NCI-H1105 (cell line): Measurements from ENCODE around the gene OR9A2.

Experiments
- DNase-seq: peaks from one replicate; lab custom pipeline; 2025; lab: John Stamatoyannopoulos, UW

Gene OR9A2, protein sequence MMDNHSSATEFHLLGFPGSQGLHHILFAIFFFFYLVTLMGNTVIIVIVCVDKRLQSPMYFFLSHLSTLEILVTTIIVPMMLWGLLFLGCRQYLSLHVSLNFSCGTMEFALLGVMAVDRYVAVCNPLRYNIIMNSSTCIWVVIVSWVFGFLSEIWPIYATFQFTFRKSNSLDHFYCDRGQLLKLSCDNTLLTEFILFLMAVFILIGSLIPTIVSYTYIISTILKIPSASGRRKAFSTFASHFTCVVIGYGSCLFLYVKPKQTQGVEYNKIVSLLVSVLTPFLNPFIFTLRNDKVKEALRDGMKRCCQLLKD

DNA sequence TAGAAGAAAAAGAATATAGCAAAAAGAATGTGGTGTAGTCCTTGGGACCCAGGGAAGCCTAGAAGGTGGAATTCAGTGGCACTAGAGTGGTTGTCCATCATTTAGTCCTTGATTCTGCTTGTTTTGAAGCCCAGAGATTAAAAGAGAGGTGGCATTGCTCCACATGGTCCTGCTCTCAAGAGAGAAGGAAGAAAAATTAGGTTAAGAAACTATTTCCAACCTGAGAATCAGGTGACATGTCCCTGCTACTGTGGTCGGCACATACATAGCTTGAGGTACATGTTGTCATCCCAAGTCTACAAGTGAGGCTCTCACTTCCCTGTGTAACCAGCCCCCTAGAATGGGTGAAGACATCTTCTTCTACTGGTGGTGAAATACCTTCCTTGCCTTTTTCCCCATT lies at the start of gene OR9A2:
Gene OR9A2 (minus strand): TSS at position 101 of the 400 bp plus-strand sequence. CDS start 0 bp downstream, at position 101.
- no peak for DNase-seq

GRCh38 chr7:143074141-143074540 lies 47.2 kb upstream of the OR9A2 start:
- no peak for DNase-seq

DNA sequence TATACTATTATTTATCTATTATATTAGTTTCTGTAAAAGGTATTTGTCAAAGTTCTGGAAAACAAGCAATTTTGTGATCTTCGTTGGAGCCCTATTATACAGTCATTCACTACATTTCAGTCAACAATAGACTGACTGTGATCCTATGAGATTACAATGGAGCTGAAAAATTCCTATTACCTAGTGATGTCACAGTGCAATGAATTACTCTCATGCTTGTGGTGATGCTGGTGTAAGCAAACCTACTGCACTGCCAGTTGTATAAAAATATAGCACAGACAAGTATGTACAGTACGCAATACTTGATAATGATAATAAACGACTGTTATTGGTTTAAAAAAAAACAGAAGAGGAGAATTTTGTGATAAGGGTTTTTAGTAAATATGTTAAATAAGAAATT lies 46.6 kb upstream of the OR9A2 start:
- DNase-seq: no peak

- DNase-seq: no peak
Observed at GRCh38 chr7:143069912-143070500, 43.1 kb upstream of the OR9A2 start.

DNA sequence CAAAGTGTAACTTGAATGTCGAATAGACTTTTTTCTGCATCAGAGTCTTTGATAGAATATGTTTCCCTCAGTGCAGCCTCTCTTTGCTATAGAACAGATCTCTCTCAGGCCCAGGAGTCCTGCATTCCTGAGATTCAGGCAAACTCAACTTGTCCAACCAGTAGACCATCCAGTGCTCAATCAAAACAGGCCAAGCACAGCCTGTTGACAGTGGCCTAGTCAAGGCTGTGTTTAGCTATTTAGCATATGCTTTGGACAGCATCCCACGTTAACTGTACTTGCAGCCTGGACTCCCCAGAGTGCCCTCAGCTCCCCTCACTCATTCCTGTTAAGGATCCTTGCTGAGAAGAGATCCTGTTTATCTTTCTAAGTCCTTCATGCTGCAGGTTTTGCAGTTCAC lies 41.5 kb upstream of the OR9A2 start:
- DNase-seq: no peak

DNA sequence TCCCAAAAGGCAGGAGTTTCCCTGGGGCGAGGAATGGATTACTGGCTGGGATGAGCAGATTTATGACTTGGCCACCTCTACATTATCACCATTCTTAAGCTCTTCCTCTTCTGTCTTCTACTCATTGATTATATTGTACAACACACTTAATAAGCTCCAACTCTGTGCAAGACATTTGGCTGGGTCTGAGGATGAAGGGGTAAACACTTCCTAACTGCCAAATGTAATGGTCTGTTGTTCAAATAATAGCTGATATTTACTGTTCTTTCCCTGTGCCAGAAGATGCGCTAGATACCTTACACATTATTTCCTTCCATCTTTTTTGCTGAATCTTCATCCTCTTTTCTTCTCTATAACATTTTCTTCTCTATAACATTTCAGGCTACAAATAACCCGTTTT lies 36.8 kb upstream of the OR9A2 start:
- DNase-seq: no peak

DNA sequence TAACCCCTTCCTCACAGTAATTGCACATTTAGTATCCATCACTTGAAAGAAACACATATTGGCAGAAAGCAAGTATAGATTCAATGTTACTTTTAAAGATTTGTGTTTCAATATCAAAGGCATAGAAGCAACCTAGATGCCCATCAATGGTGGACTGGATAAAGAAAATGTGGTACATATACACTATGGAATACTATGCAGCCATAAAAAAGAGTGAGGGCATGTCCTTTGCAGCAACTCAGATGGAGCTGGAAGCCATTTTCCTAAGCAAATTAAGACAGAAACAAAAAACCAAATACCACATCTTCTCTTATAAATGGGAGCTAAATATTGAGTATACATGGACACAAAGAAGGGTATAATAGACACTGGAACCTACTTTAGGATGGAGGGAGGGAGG lies 28.8 kb upstream of the OR9A2 start:
- no peak for DNase-seq

DNA sequence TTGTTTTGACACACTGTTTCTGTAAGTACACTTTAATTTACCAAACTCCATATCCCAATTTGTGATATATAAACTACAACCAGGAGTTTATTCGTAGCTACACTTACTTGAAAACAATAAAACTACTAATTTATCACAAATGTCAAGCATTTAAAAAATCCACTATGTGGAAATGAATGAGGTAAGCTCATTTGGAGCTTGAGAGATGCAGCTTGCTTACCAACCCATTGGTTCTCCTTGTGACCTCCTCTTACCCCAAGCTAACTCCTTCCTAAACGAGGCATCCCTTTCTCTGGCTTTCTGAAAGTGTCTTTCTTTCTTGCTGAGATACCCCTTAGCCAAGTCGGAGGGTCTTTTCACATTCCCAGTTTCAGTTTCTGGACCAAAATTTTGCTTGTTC lies 27.7 kb upstream of the OR9A2 start:
- no peak for DNase-seq

- no peak for DNase-seq
Observed at GRCh38 chr7:143052041-143052440, 25.1 kb upstream of the OR9A2 start, which contains the start of gene OR6V1. Gene OR6V1, plus strand, starts transcription at chr7:143052341. Its CDS starts 0 bp downstream, at chr7:143052341.

DNA sequence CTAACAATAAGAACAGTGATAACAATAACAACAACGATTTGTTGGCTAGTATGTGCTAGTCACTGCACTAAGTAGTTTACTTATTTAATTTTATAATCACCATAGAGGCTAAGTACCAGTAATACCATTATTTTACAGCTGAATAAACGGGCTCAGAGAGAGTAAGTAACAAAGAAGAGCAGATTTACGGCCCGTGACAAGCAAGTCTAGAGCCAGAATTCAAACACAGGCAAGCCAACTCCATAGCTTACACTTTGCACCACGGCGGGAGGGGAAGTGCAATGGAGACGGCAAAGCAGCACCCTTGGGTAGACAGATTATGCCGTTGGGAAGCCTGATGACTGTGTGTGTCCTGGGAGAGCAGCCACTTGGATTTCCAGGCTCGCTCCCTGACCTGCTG lies 24.0 kb upstream of the OR9A2 start:
- DNase-seq: no peak

DNA sequence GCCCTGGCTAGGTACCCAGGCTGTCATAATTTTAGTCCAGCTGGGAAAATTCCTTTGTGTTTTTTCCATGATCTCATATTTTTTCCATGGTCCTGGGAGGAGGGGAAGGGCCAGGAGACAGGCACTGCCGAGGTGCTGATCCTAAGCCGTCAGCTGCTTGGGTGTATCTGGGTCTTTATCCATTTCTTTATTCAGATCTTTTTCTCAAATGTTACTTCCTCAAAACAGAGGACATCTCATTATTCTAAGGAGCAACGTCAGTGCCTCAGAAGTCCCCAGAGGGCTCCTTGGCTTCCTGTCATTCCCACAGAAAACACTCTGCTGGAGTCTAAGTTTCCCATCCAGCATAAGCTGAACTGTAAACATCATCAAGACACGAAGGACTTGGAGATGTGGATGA lies 22.4 kb upstream of the OR9A2 start:
- DNase-seq: no peak

DNA sequence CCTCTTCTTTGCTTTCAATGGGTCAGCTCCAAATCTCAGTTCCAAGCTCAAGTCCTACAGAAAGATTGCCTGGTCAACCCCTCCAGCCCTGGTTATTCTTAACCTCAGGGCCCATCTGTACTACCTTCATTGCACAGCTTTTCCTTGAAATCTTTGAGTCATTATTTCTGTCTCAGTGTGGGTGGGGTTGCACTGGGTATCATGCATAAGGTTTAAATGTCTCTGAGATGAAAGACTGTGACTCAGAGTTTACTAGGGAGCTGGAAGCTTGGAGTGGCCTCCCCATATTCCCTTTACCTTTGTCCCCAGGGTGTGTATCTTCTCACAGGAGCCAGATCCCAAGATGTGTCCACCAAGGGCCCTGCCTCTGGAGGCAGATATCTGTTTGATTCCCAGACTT lies 21.9 kb upstream of the OR9A2 start:
- no peak for DNase-seq

DNA sequence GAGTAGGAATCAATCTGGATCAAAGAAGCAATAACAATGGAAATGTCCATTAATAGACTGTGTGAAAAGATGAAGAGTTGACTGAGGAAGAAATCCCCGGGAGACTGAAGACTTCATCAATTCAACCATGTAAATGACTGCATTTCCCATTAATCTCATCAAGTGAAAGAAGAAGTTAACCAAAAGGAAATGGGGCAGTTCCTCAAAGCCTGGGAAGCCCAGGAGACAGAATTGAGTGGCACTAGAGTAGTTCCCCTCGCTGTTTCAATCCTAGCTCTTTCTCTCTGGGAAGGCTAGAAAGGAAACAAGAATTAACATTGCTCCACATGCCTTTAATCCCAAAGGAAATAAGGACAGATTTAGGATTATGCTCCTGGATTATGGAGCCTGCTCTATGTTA lies 20.4 kb upstream of the OR9A2 start:
- no peak for DNase-seq

- DNase-seq: peak; percentile 10
Observed at GRCh38 chr7:143046426-143046851, 19.5 kb upstream of the OR9A2 start.

DNA sequence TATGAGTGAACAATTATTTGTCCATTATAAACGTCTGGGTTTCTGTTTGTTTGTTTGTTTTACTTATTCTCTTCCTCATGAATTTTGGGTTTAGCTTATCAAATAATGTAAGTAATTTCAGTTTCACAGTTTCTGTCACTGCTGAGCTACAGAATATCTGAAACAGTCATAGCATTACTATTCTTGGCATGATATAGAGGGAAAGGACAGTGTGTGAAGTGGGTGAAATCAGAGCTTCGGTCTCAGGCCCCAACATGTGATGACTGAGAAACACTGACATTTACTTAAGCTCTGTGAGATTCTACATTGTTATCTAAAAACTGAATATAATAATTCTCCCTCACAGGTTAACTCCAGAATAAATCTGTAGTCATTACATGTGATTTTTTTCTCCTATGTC lies 16.5 kb upstream of the OR9A2 start:
- DNase-seq: no peak

GRCh38 chr7:143042790-143043271 lies 15.9 kb upstream of the OR9A2 start:
- DNase-seq: no peak

DNA sequence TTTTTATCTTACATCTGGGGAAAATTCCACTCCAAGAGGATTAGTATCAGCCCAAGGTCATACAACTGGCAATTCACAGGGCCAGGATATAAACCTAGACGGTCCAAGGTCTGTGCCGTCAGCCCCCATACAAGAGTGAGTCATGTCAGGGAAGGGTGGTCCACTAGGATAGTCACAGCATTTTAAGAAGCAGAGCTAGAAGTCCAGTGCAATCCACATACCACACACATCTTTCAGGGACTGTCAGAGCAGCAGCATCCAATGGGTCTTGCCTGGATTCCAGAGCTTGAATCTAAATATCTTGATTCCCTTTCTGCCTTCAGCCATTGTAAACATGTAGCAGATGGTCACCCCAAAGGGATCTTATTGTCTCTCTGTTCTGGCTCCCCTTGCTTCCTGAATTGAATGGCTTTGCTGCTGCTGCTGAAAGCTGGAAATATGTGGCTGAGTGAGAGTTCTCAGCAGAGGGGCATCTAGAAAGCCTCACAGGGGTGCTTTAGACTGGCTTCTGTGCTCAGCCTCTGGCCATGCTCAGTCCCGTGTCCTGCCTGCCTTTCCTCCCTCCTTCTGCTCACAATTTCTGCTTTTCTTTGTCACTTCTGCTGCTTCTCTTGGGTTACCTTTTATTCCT lies 15.3 kb upstream of the OR9A2 start:
- no peak for DNase-seq

DNA sequence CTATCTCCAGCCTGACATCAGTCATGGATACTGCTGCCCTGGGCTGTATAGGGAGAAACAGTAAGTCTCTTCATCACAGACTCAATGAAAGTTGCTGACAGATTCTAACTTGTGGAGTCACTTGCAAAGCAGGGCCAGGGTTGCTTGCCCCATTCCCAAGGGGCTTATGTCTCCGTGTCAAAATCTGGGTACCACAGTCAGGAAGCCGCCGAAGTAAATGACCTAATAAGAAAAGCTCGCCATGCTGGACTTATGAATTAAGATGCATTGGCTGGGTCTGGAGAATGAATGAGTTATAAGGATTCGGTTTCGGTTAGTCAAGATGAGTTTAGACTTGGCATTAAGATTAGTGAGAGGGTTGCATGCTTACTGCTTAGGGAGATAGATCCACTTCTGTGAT lies 14.4 kb upstream of the OR9A2 start:
- no peak for DNase-seq

- DNase-seq: no peak
Observed at GRCh38 chr7:143040209-143040715, 13.3 kb upstream of the OR9A2 start.

DNA sequence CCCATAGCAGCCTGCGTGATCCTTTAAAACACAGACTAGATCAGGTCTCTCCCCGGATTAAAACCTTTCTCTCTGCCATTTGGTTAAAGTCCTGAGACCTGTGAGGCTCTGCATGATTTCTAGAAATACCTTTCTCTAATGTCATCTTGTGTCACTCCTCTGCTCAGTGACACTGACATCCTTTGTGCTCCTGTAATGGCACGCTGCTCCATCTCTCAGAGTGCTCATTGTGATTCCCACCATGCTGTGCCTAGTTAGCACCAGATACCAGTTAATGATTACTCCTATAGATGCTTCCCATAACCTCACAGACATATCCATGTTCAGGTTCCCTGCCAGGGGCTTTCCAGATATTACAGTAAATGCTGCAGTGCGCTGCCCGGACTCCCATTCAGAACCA lies 11.7 kb upstream of the OR9A2 start:
- DNase-seq: no peak

GRCh38 chr7:143027683-143028082 lies 751 bp upstream of the OR9A2 start:
- DNase-seq: no peak

GRCh38 chr7:143025371-143025770 lies 1.6 kb downstream of the OR9A2 start:
- no peak for DNase-seq

GRCh38 chr7:143023047-143023446 lies 3.9 kb downstream of the OR9A2 start:
- DNase-seq: no peak
